D721Med (cell line): ENCODE results near the gene KCNJ12.
"Not testable (repeated sequence)": the region's sequence is repeated elsewhere in the genome, so short reads cannot be mapped to it uniquely, and the experiment has no call there.

ENCODE experiments used
- DNase-seq: peaks from one replicate; pipeline ENCODE4 v3.0.0; 2011; ENCODE audit warnings: low spot score; ENCODE audit not compliant: insufficient read length
- FAIRE-seq: peaks from 2 replicates; lab custom pipeline; 2011; peaks lifted over from hg19 to GRCh38; lab: Jason Lieb, UNC
- TF ChIP-seq, protein P1 (sequence below): IDR thresholded peaks from 2 replicates; pipeline ENCODE4 v1.5.1; 2012; ENCODE audit warnings: mild to moderate bottlenecking, control low read depth; ENCODE audit not compliant: insufficient read depth; ENCODE audit errors: missing control alignments

KCNJ12 gene

DNA sequence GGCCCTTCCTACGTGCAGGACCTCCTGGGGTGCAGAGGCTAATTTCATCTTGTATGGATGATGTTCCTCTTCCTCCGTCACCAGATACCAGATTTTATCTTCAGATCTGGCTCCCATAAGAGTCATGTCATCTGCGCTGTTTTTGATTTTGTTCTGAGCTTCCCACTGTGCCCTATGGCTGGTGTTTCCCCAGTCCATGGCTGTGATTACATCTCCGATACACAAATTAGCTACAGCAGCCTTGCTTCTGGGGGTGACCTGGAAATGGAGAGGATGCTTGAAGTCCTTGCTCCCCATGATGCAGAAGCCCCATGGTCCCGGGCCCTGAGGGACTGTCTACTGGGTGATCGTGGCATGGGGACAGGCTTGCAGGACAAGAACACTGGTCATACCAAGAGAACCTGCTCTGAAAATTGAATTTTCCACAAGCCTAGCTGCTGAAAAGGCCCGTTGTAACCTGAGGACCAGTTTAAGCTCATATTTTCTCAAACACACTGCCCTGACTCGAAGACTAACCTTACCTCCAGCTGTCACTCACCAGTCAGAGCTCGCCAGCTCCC lies 69.0 kb downstream of the KCNJ12 start:
- no peak for FAIRE-seq
- TF ChIP-seq, protein P1, sequence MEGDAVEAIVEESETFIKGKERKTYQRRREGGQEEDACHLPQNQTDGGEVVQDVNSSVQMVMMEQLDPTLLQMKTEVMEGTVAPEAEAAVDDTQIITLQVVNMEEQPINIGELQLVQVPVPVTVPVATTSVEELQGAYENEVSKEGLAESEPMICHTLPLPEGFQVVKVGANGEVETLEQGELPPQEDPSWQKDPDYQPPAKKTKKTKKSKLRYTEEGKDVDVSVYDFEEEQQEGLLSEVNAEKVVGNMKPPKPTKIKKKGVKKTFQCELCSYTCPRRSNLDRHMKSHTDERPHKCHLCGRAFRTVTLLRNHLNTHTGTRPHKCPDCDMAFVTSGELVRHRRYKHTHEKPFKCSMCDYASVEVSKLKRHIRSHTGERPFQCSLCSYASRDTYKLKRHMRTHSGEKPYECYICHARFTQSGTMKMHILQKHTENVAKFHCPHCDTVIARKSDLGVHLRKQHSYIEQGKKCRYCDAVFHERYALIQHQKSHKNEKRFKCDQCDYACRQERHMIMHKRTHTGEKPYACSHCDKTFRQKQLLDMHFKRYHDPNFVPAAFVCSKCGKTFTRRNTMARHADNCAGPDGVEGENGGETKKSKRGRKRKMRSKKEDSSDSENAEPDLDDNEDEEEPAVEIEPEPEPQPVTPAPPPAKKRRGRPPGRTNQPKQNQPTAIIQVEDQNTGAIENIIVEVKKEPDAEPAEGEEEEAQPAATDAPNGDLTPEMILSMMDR, result no peak
- DNase-seq, result no peak

GRCh38 chr17:21447552-21447951 lies 71.4 kb downstream of the KCNJ12 start:
- FAIRE-seq, DNase-seq: not testable (repeated sequence)

GRCh38 chr17:21449891-21450290 lies 73.7 kb downstream of the KCNJ12 start:
- not testable (repeated sequence) for DNase-seq, FAIRE-seq

- TF ChIP-seq, protein P1, result no peak
- FAIRE-seq, result no peak
- no peak for DNase-seq
Measured at GRCh38 chr17:21451975-21452374, 75.8 kb downstream of the KCNJ12 start.

GRCh38 chr17:21452377-21453143 lies 76.4 kb downstream of the KCNJ12 start:
- TF ChIP-seq, protein P1, result peak; percentile 28
- no peak for FAIRE-seq
- DNase-seq, result no peak

DNA sequence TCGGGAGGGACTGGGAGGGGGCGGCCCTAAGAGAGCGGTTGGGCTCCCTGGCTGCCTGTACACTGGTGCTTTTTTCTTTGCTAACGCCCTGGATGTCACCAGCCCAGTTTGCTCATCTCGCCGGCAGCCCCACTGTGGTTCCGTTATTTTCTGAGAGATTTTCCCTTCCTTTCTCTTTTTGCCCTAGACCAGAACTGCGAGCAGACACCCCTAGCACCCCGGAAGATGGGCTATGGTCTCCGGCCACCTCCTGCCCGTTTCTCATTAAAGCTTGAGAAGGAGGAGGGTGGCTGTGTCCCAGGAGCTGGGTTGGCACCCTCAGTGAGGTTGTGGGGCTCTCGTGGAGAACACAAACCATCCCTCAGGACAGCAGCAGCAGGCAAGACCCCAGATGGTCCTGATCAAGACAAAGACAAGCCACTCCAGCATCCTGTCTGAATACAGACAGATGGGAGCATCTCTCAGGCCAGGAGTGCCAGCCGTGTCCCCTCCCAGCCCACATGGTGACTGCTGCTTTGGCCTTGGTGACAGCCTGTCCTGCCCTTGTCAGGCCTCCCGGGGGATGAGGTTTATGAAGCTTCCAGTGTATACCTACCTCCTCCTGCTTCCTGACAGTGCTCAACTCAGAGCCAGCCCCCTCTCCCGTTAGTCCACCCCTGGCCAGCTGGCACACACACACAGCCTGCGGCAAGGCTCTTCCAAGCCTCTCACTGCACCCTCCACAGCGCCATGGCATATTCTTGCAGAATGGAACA lies 77.2 kb downstream of the KCNJ12 start:
- FAIRE-seq (no peak), DNase-seq (no peak)
- TF ChIP-seq, protein P1, result no peak

GRCh38 chr17:21454006-21454405 lies 77.8 kb downstream of the KCNJ12 start:
- DNase-seq, FAIRE-seq: not testable (repeated sequence)

DNA sequence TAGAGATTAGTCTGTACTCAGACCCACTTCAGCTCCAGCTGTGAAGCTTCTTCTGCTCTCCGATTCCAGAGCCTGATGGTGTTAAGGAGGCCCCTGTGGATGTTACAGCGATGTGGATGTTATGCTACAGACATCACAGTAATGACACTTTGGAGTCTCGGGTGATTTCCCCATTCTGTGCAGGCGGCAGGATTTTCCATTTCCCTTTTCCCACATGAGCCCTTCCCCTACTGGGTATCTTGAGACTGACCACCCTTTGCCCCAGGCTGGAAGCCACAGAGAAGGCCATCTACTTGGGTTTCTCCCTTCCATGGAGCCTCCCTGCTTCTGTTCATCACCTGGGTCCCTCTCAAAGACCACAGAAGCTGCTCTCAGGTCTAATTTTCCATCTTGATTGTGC lies 78.3 kb downstream of the KCNJ12 start:
- no peak for DNase-seq
- FAIRE-seq, result no peak
- TF ChIP-seq, protein P1, result no peak
